ENCODE measurements around the gene TPST2.

The TPST2 gene

DNA sequence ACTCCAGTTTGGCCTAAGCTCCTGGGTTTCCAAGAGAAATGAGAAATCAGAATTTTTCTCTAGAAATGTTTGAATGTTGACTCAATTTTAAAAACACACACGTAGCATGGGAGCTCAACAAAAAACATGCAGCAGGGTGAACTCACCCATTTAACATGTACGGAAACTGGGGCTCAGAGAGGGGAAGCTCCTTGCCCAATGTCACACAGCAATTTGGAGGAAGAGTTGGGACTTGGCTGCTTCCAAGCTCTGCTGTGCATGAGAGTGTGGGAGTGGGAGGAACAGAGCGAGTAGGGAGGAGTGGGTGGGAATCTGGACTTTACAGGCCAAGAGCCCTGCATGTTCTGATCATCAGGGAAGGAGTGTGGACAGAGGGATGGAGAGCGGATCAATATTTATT, 5.9 kb downstream of the TPST2 start:
- in situ Hi-C loops (cut with HindIII; ENCODE audit: low sequenced_read_pairs) = no loop called here
- H3K4me3 ChIP-seq (ENCODE audit: low read depth, low read length) = no peak overlapping the region
- TF ChIP-seq, protein P1, sequence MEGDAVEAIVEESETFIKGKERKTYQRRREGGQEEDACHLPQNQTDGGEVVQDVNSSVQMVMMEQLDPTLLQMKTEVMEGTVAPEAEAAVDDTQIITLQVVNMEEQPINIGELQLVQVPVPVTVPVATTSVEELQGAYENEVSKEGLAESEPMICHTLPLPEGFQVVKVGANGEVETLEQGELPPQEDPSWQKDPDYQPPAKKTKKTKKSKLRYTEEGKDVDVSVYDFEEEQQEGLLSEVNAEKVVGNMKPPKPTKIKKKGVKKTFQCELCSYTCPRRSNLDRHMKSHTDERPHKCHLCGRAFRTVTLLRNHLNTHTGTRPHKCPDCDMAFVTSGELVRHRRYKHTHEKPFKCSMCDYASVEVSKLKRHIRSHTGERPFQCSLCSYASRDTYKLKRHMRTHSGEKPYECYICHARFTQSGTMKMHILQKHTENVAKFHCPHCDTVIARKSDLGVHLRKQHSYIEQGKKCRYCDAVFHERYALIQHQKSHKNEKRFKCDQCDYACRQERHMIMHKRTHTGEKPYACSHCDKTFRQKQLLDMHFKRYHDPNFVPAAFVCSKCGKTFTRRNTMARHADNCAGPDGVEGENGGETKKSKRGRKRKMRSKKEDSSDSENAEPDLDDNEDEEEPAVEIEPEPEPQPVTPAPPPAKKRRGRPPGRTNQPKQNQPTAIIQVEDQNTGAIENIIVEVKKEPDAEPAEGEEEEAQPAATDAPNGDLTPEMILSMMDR (IDR thresholded peaks at IDR 0.05; ENCODE audit: low read depth, low read length, missing control alignments) = no peak
- no peak for DNase-seq (ENCODE audit: low read depth)

- H3K4me3 ChIP-seq (ENCODE audit: low read depth, low read length) = no peak overlapping the region
- in situ Hi-C loops (cut with HindIII; ENCODE audit: low sequenced_read_pairs) = no loop called here
- TF ChIP-seq, protein P1 (IDR thresholded peaks at IDR 0.05; ENCODE audit: low read depth, low read length, missing control alignments) = no peak
- DNase-seq (ENCODE audit: low read depth) = no peak
Measured at GRCh38 chr22:26581633-26582168, 8.2 kb downstream of the TPST2 start.

DNA sequence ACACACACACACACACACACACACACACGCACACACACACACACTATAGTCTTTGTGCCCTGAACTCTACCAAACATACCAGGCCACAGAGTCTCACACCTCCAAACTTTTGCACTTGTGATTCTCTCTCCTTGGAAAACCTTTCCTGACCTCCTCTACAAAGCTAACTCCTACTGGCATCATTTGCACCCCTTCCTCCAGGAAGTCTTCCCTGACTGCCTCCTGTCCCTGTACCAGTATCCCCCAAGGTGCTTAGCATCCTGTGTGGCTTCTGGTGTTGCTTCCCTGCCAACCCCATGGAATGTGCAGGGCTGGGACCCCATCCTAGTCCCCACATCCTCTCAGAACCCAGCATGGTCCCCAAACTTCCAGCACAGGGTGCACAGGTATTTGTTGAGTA, 8.9 kb downstream of the TPST2 start:
- in situ Hi-C loops (cut with HindIII; ENCODE audit: low sequenced_read_pairs) = no loop called here
- no peak for DNase-seq (ENCODE audit: low read depth)
- H3K4me3 ChIP-seq (ENCODE audit: low read depth, low read length) = no peak overlapping the region
- TF ChIP-seq, protein P1 (IDR thresholded peaks at IDR 0.05; ENCODE audit: low read depth, low read length, missing control alignments) = no peak

DNA sequence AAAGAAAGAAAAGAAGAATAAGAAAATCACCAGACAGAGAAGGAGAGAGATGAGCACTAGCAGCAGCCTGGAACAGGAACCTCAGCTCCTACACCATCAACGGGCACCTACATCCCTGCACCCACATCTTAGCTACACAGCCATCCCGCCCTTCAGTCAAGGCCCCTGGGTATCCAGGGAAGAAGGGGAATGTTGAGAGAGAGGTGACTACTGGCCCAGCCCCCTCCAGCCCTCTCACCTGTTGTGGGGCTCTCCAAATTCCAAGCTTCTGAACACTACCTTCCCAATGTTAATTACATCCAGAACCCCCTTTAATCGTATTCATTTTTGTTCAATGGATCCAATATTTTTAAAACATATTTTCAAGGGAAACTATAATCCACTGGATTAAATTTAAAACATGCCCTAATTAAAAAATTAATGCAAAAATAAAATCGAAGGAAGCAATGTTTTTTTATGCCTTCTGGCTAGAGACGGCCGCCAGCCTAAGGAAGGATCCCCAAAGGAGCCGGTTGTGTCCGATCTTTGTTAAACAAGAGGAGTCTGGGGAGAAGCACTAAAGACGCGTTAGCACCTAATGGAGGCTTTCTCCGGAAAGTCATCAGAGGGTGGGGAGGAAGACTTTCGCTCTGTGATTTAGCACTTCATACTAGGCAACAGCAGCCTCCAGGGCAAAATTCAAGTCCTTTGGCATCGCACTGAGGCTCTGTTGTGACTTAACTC, 9.5 kb downstream of the TPST2 start:
- in situ Hi-C loops (cut with HindIII; ENCODE audit: low sequenced_read_pairs) = no loop called here
- no peak overlapping the region for H3K4me3 ChIP-seq (ENCODE audit: low read depth, low read length)
- DNase-seq (ENCODE audit: low read depth) = no peak
- TF ChIP-seq, protein P1 (IDR thresholded peaks at IDR 0.05; ENCODE audit: low read depth, low read length, missing control alignments) = no peak

DNA sequence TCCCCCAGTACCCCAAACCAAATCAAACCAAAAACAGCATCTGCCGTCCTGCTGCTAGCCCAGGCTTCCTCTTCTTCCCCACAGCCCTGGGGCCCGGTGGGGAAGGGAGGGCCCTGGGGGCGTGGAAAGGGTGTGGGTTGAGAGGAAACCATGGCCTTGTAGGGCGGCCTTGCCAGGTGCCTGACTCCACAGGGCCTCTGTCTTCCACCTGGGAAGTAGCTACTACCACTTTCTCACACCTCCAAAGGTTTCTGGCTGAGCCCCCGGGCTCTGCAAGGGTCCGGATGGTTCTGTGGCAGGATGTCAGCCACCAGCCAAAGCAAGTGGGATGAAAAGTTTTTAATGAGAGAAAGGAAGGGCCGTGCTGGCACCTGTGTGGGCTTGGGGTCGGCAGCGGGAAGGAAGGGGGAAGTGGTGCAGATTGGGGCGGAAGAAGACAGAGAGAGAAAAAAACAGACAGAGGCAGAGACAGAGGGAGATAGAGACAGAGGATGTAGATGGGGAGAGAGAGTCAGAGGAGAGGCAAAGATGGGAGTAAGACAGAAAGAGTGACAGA, 10.5 kb downstream of the TPST2 start:
- DNase-seq (ENCODE audit: low read depth) = no peak
- no peak overlapping the region for H3K4me3 ChIP-seq (ENCODE audit: low read depth, low read length)

GRCh38 chr22:26577081-26577480, 12.9 kb downstream of the TPST2 start:
- TF ChIP-seq, protein P1 (IDR thresholded peaks at IDR 0.05; ENCODE audit: low read depth, low read length, missing control alignments) = no peak
- DNase-seq (ENCODE audit: low read depth) = no peak
- in situ Hi-C loops (cut with HindIII; ENCODE audit: low sequenced_read_pairs) = no loop called here
- no peak overlapping the region for H3K4me3 ChIP-seq (ENCODE audit: low read depth, low read length)

More for the DNA sequence above, 10.5 kb downstream of the TPST2 start:
- TF ChIP-seq, protein P1 (IDR thresholded peaks at IDR 0.05; ENCODE audit: low read depth, low read length, missing control alignments) = no peak
- in situ Hi-C loops (cut with HindIII; ENCODE audit: low sequenced_read_pairs) = no loop called here
